ENCODE measurements around the gene CYP20A1. TPM values are rescaled to one million over a fixed set of nuclear protein-coding genes. Genes with fewer than 3 reads are reported as not detected.

CYP20A1 gene, protein sequence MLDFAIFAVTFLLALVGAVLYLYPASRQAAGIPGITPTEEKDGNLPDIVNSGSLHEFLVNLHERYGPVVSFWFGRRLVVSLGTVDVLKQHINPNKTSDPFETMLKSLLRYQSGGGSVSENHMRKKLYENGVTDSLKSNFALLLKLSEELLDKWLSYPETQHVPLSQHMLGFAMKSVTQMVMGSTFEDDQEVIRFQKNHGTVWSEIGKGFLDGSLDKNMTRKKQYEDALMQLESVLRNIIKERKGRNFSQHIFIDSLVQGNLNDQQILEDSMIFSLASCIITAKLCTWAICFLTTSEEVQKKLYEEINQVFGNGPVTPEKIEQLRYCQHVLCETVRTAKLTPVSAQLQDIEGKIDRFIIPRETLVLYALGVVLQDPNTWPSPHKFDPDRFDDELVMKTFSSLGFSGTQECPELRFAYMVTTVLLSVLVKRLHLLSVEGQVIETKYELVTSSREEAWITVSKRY
- total RNA-seq, result 22.4 and 22.7 TPM in 2 replicates

GRCh38 chr2:203238704-203239526 lies at the start of gene CYP20A1:
Gene CYP20A1, plus strand, starts transcription at chr2:203239018. Its CDS starts 45 bp downstream, at chr2:203239063.

DNA sequence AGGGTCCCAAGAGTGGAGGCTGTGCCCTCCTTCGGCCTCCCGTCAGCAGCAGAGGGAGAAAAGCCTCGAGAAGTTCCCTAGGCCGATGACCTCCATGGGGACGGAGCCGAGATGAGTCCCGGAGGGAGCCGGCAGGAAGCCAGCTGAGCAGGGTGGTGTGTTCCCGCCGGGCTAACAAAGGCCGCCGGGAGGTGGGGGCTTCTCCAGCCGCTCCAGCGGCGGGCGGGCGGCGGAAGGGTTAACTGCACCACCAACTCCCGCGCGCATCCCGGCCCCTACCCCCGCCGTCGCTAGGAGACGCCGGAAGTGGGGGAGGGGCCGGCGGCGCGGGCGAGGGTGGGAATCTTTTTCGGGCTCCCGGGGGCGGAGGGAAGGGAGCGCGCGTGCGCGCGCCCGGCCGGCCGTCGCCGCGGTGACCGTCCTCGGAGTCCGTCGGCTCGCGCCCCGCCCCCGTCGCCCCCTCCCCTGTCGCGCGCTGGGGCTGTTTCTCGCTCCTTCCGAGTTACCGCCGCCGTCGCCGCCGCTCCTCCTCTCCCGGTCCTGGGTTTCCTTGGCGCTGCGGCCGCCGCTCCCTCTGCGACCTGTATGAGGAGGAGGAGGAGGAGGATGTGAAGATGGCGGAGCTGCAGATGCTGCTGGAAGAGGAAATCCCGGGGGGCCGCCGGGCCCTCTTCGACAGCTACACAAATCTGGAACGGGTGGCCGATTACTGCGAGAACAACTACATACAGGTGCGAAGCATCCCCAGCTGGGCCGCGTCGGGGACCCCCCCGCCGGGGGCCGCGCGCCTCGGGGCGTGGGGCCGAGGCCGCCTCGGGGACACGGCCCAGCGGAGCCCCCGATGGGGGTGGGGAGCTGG lies 89.3 kb downstream of the CYP20A1 start, which contains the start of gene ABI2:
Gene ABI2, plus strand, starts transcription at position 494 of the 859 bp plus-strand sequence. Its CDS starts 121 bp downstream, at position 615.

Other genes starting within 250 kb of the CYP20A1 start
- gene NBEAL1, start 224.1 kb upstream of the CYP20A1 start, total RNA-seq, result 11.8 and 12.1 TPM in 2 replicates
- 17.3 and 19.6 TPM in 2 replicates for gene ABI2, start 89.4 kb downstream of the CYP20A1 start, total RNA-seq

All from cardiac atrium fibroblast (primary cell).